Measurements from ENCODE around the gene KRIT1.

- TF ChIP-seq, protein P1, sequence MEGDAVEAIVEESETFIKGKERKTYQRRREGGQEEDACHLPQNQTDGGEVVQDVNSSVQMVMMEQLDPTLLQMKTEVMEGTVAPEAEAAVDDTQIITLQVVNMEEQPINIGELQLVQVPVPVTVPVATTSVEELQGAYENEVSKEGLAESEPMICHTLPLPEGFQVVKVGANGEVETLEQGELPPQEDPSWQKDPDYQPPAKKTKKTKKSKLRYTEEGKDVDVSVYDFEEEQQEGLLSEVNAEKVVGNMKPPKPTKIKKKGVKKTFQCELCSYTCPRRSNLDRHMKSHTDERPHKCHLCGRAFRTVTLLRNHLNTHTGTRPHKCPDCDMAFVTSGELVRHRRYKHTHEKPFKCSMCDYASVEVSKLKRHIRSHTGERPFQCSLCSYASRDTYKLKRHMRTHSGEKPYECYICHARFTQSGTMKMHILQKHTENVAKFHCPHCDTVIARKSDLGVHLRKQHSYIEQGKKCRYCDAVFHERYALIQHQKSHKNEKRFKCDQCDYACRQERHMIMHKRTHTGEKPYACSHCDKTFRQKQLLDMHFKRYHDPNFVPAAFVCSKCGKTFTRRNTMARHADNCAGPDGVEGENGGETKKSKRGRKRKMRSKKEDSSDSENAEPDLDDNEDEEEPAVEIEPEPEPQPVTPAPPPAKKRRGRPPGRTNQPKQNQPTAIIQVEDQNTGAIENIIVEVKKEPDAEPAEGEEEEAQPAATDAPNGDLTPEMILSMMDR (IDR thresholded peaks at IDR 0.05; ENCODE audit: extremely low read depth in 1 of 2, insufficient read depth in 1 of 2, low read depth in 1 of 2, low read length in 2 of 2) = no peak
- no peak for TF ChIP-seq POLR2AphosphoS5 (IDR thresholded peaks at IDR 0.05; ENCODE audit: insufficient read depth, low read depth, low read length)
Measured at GRCh38 chr7:92282930-92283329, 37.2 kb upstream of the KRIT1 start.
